ENCODE data around the gene RPL13.

- no peak for TF ChIP-seq RCOR1 (conservative IDR thresholded peaks at IDR 0.05; ENCODE audit: low read depth, low read length)
- TF ChIP-seq MYC (IDR thresholded peaks at IDR 0.05; ENCODE audit: insufficient read depth, insufficient read length, insufficient replicate concordance, low read length, severe bottlenecking) = no peak
- TF ChIP-seq CTCF (IDR thresholded peaks at IDR 0.05 in 2 of 3, conservative IDR thresholded peaks at IDR 0.05 in 1 of 3; ENCODE audit: control insufficient read depth in 2 of 3, extremely low read depth in 1 of 3, insufficient read depth in 1 of 3, low read depth in 3 of 3, low read length in 3 of 3) = no peak
- no peak for TF ChIP-seq BRCA1 (IDR thresholded peaks at IDR 0.05; ENCODE audit: low read depth, low read length)
- TF ChIP-seq POLR2A (IDR thresholded peaks at IDR 0.05; ENCODE audit: low read depth, low read length) = no peak
- TF ChIP-seq SPI1 (IDR thresholded peaks at IDR 0.05; ENCODE audit: borderline replicate concordance, insufficient read depth, low read depth, low read length) = no peak
- TF ChIP-seq LARP7 (IDR thresholded peaks at IDR 0.05) = no peak
- TF ChIP-seq SMC3 (IDR thresholded peaks at IDR 0.05; ENCODE audit: borderline replicate concordance, low read length) = no peak
Measured at GRCh38 chr16:89600427-89600826, 39.9 kb downstream of the RPL13 start.
